Endothelial cell (in vitro differentiated cells): Measurements from ENCODE around the gene CNOT4. TPM values are rescaled to one million over a fixed set of nuclear protein-coding genes. Genes with fewer than 3 reads are reported as not detected.
"Not testable (repeated sequence)": the region's sequence is repeated elsewhere in the genome, so short reads cannot be mapped to it uniquely, and the experiment has no call there.

Experiments used
- DNase-seq: peaks from one replicate; pipeline ENCODE4 v3.0.0; 2021; ENCODE audit warnings: low spot score
- H3K27ac Mint-ChIP-seq: one replicate; pipeline ENCODE4 v1.8.0; 2021; ENCODE audit warnings: mixed read lengths, inconsistent platforms; ENCODE audit not compliant: unreplicated experiment
- H3K27me3 Mint-ChIP-seq: one replicate; pipeline ENCODE4 v1.8.0; 2021; ENCODE audit warnings: mild to moderate bottlenecking, moderate library complexity, mixed read lengths, inconsistent platforms; ENCODE audit not compliant: unreplicated experiment
- H3K36me3 Mint-ChIP-seq: one replicate; pipeline ENCODE4 v1.8.0; 2021; ENCODE audit warnings: mild to moderate bottlenecking, low read depth, mixed read lengths, inconsistent platforms; ENCODE audit not compliant: unreplicated experiment
- H3K4me1 Mint-ChIP-seq: one replicate; pipeline ENCODE4 v1.8.0; 2021; ENCODE audit warnings: mild to moderate bottlenecking, mixed read lengths, inconsistent platforms; ENCODE audit not compliant: unreplicated experiment
- H3K4me3 Mint-ChIP-seq: one replicate; pipeline ENCODE4 v1.8.0; 2021; ENCODE audit warnings: mild to moderate bottlenecking, mixed read lengths, inconsistent platforms; ENCODE audit not compliant: unreplicated experiment
- H3K9me3 Mint-ChIP-seq: one replicate; pipeline ENCODE4 v1.8.0; 2021; ENCODE audit warnings: mixed read lengths, inconsistent platforms; ENCODE audit not compliant: unreplicated experiment
- total RNA-seq: library from RNA; stranded (reverse); fragmentation: NEBNext Ultra II Directional; extraction: Animal tissue kit (Norgen Biotek cat#: 25700); gene quantifications from one replicate; pipeline ENCODE4 v1.2.1, GENCODE V29; 2021; ENCODE audit not compliant: unreplicated experiment
- TF ChIP-seq, protein P1 (sequence below): fragments of 200-600 bp; sonication (generic); IDR thresholded peaks from one replicate; pipeline ENCODE4 v1.5.0; 2021; ENCODE audit warnings: antibody characterized with exemption; ENCODE audit not compliant: unreplicated experiment

The CNOT4 gene
- total RNA-seq, 1 donor from 2014 or later: 22.7 TPM

DNA sequence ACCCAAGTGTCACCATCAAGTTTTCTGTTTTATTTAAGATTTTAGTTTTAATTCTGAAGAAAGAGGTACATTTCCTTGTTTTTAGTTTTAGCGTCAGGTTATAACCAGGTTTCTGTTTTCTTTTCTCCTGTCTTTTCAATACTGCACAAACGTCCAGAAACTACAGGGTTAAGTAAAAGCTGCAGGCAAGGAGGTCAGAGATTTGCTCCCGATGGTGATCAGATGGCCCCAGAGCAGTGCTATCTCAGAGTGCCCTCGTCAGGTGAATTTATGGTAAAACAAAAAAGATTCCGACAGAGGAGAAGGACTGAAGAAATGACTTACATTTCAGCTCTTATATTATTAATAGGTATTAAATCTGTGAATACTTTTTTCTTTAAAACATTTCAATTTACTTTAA, 148.1 kb downstream of the CNOT4 start:
- Mint-ChIP-seq H3K27ac (no peak overlapping the region), H3K4me3 (no peak overlapping the region), H3K27me3 (peaks cover 2% of the 10 kb centered on the region), H3K9me3 (no peaks in the 10 kb centered on the region), H3K36me3 (peaks cover 20% of the 10 kb centered on the region), H3K4me1 (no peaks in the 10 kb centered on the region)
- TF ChIP-seq, protein P1, sequence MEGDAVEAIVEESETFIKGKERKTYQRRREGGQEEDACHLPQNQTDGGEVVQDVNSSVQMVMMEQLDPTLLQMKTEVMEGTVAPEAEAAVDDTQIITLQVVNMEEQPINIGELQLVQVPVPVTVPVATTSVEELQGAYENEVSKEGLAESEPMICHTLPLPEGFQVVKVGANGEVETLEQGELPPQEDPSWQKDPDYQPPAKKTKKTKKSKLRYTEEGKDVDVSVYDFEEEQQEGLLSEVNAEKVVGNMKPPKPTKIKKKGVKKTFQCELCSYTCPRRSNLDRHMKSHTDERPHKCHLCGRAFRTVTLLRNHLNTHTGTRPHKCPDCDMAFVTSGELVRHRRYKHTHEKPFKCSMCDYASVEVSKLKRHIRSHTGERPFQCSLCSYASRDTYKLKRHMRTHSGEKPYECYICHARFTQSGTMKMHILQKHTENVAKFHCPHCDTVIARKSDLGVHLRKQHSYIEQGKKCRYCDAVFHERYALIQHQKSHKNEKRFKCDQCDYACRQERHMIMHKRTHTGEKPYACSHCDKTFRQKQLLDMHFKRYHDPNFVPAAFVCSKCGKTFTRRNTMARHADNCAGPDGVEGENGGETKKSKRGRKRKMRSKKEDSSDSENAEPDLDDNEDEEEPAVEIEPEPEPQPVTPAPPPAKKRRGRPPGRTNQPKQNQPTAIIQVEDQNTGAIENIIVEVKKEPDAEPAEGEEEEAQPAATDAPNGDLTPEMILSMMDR: no peak
- DNase-seq: no peak

DNA sequence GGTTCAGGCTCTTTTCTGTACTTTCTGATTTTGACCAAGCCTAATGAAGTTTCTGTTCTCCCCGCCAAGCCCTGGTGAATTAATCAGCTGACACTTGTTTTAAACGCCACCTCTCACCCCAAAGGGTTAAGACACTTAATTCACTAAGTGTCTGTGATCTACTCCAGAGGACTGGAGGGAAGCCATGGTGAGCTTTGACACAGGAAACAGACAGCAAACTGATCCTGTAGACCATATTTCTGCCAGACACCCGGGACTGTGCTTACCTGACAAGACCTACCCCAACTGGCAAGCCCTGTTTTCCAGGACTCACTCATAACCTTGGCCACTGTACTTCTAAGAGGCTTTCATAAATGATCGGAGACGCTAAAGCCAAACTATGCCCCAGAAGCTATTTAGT, 150.3 kb downstream of the CNOT4 start:
- Mint-ChIP-seq H3K4me3 (no peak overlapping the region), H3K27ac (no peak overlapping the region), H3K27me3 (peaks cover 4% of the 10 kb centered on the region), H3K9me3 (no peaks in the 10 kb centered on the region), H3K4me1 (no peaks in the 10 kb centered on the region), H3K36me3 (peaks cover 20% of the 10 kb centered on the region)
- TF ChIP-seq, protein P1: no peak
- no peak for DNase-seq

- Mint-ChIP-seq H3K9me3 (no peaks in the 10 kb centered on the region), H3K27ac (no peak overlapping the region), H3K27me3 (peaks cover 2% of the 10 kb centered on the region), H3K36me3 (no peaks in the 10 kb centered on the region), H3K4me3 (no peak overlapping the region), H3K4me1 (no peaks in the 10 kb centered on the region)
- DNase-seq: no peak
- TF ChIP-seq, protein P1: no peak
Measured at GRCh38 chr7:135355377-135356048, 154.4 kb downstream of the CNOT4 start.

DNA sequence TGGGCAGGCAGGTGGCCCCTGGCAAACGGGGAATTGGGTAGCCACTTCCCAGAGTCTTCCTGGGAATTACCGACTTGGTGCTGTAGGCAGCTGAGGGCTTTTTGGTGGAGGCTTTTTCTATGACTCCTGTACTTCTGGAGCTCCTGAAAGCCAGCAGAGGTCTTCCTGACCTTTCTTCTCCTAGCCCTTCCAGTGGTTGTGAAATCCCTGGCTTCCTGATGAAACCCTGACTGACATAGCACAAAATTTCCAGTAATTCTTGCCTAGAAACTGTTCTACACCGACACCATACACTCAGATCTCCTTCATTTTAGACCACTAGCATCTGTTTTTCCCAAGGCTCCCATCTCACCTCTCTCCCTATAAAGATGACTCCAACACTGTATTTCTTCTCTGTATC, 156.1 kb downstream of the CNOT4 start:
- H3K4me1 Mint-ChIP-seq: no peaks in the 10 kb centered on the region
- H3K36me3 Mint-ChIP-seq: no peaks in the 10 kb centered on the region
- no peak overlapping the region for H3K4me3 Mint-ChIP-seq
- no peaks in the 10 kb centered on the region for H3K9me3 Mint-ChIP-seq
- peaks cover 2% of the 10 kb centered on the region for H3K27me3 Mint-ChIP-seq
- TF ChIP-seq, protein P1: no peak
- no peak overlapping the region for H3K27ac Mint-ChIP-seq
- DNase-seq: no peak

DNA sequence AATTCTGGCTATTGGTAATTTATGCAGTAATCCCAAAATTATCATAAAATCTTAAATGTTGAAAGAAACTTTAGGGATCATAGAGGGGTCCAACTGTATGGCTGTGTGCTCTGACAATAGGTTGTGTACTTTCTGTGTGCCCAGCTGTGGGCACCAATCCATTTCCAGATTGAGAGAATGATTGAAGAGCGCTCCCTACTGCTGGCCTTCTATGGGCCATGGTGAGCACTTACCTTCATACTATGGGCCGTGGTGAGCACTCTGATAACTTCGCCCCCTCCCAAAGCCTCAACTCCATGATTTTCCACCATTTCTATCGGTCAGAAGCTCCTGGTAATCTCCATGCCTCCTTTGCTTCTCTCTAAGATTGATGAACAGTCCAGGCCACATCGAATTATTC, 157.6 kb downstream of the CNOT4 start:
- Mint-ChIP-seq H3K9me3 (no peaks in the 10 kb centered on the region), H3K27ac (no peak overlapping the region), H3K27me3 (peaks cover 2% of the 10 kb centered on the region), H3K36me3 (no peaks in the 10 kb centered on the region), H3K4me3 (no peak overlapping the region), H3K4me1 (no peaks in the 10 kb centered on the region)
- DNase-seq: no peak
- TF ChIP-seq, protein P1: no peak

- not testable (repeated sequence) for H3K27ac Mint-ChIP-seq, H3K4me3 Mint-ChIP-seq, H3K36me3 Mint-ChIP-seq, H3K4me1 Mint-ChIP-seq, H3K27me3 Mint-ChIP-seq, DNase-seq, H3K9me3 Mint-ChIP-seq
Measured at GRCh38 chr7:135351070-135351469, 158.8 kb downstream of the CNOT4 start.
